ENCODE results near the gene CLTCL1.

DNA sequence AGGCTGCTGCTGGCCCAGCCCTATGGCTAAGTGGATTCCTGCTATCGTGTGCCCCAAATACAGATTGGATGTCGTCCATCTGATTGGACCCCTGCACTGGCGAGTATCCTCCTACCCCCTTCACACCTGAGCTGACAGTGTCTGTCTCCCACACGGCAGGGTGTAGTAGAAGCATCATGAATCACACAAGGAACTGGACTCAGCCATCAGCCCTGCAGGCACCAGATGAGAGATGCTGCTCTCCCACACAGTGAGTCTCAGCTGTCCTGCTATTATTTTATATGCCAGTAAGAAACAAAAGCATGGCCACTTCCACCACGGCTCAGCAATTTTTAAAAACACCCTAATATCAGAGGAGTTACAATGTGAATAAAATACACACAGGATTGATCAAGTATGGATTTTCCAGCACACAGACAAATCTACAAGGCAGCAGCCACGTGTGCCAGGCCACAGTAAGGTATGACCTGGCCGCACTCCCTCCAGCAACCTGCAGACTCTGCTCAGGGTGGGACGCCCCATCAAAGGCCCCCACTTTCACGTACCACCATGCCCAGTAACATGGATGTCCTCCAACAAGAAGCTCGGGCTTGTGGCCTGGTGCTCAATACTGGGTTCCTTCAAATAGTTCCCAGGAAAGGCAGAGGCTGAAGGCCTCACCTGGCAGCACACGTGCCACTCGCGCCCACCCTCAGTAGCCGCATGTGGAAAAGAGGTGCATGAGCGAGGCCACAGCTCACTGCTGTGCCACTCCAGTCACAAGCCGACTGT is 96.6 kb downstream of the CLTCL1 start:
- TF ChIP-seq POLR2AphosphoS5 (IDR thresholded peaks at IDR 0.05; ENCODE audit: low read depth, low read length) (no peak), SIN3A (IDR thresholded peaks at IDR 0.05; ENCODE audit: borderline replicate concordance, insufficient read depth, low read depth, low read length) (no peak), TCF7L2 (IDR thresholded peaks at IDR 0.05; ENCODE audit: low read depth, low read length) (no peak)
- TF ChIP-seq, protein P1, sequence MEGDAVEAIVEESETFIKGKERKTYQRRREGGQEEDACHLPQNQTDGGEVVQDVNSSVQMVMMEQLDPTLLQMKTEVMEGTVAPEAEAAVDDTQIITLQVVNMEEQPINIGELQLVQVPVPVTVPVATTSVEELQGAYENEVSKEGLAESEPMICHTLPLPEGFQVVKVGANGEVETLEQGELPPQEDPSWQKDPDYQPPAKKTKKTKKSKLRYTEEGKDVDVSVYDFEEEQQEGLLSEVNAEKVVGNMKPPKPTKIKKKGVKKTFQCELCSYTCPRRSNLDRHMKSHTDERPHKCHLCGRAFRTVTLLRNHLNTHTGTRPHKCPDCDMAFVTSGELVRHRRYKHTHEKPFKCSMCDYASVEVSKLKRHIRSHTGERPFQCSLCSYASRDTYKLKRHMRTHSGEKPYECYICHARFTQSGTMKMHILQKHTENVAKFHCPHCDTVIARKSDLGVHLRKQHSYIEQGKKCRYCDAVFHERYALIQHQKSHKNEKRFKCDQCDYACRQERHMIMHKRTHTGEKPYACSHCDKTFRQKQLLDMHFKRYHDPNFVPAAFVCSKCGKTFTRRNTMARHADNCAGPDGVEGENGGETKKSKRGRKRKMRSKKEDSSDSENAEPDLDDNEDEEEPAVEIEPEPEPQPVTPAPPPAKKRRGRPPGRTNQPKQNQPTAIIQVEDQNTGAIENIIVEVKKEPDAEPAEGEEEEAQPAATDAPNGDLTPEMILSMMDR (IDR thresholded peaks at IDR 0.05), result no peak
- TF ChIP-seq, protein P2, sequence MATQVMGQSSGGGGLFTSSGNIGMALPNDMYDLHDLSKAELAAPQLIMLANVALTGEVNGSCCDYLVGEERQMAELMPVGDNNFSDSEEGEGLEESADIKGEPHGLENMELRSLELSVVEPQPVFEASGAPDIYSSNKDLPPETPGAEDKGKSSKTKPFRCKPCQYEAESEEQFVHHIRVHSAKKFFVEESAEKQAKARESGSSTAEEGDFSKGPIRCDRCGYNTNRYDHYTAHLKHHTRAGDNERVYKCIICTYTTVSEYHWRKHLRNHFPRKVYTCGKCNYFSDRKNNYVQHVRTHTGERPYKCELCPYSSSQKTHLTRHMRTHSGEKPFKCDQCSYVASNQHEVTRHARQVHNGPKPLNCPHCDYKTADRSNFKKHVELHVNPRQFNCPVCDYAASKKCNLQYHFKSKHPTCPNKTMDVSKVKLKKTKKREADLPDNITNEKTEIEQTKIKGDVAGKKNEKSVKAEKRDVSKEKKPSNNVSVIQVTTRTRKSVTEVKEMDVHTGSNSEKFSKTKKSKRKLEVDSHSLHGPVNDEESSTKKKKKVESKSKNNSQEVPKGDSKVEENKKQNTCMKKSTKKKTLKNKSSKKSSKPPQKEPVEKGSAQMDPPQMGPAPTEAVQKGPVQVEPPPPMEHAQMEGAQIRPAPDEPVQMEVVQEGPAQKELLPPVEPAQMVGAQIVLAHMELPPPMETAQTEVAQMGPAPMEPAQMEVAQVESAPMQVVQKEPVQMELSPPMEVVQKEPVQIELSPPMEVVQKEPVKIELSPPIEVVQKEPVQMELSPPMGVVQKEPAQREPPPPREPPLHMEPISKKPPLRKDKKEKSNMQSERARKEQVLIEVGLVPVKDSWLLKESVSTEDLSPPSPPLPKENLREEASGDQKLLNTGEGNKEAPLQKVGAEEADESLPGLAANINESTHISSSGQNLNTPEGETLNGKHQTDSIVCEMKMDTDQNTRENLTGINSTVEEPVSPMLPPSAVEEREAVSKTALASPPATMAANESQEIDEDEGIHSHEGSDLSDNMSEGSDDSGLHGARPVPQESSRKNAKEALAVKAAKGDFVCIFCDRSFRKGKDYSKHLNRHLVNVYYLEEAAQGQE (IDR thresholded peaks at IDR 0.05; ENCODE audit: insufficient read depth in 1 of 2, low read depth in 2 of 2, low read length in 1 of 2), result no peak
